Mucosa of descending colon (tissue), 3 donors: ENCODE results near the gene SYT7. TPM values are rescaled to one million over a fixed set of nuclear protein-coding genes. Genes with fewer than 3 reads are reported as not detected.

Source experiments
- ATAC-seq: fragments of 200-7000 bp; cut with Tn5 transposase; one replicate; pipeline ENCODE4 v1.9.1; 2020; ENCODE audit warnings: mild to moderate bottlenecking, moderate library complexity
- DNase-seq, 3 donors: peaks; one replicate each; pipeline ENCODE4 v3.0.0-alpha.2; 2020
- H3K36me3 ChIP-seq: fragments of 200-600 bp; one replicate; pipeline ENCODE4 v1.8.0; 2021; ENCODE audit warnings: low read depth, mild to moderate bottlenecking
- H3K4me1 ChIP-seq: fragments of 200-600 bp; one replicate; pipeline ENCODE4 v1.8.0; 2021; ENCODE audit warnings: low read depth, mild to moderate bottlenecking
- H3K4me3 ChIP-seq: fragments of 200-600 bp; one replicate; pipeline ENCODE4 v1.8.0; 2021; ENCODE audit warnings: mild to moderate bottlenecking
- H3K9me3 ChIP-seq: fragments of 200-600 bp; one replicate; pipeline ENCODE4 v1.8.0; 2021; ENCODE audit warnings: mild to moderate bottlenecking
- intact Hi-C, 2 donors: fragments of 100-400 bp; cut with DNase I in 1 of 2; cut with micrococcal nuclease in 1 of 2; formaldehyde crosslinking; loops; one replicate each; pipeline versions ENCODE4 v1.11.0 to v1.11.1; 2022; cut with DNase I, micrococcal nuclease
- total RNA-seq, 3 donors: library from RNA; stranded (reverse); fragmentation: NEBNext Ultra II Directional in 2 of 3; extraction: Animal tissue kit (Norgen Biotek cat#: 25700) in 2 of 3; gene quantifications; one replicate each; pipeline versions ENCODE4 v1.2.1 to v1.2.4, GENCODE V29; 2021 to 2023
- TF ChIP-seq, protein P1 (sequence below): fragments of 200-600 bp; IDR thresholded peaks from one replicate; pipeline ENCODE4 v1.8.0; 2022; ENCODE audit warnings: antibody characterized with exemption, mild to moderate bottlenecking
- donor health status: DM: no; HTN: no; CAD: no; lungs with moderate emphysema.
- donor health status: DM: no; HTN: no; CAD: no.
- donor health status: DM: no; HTN: yes; CAD: no.

Gene SYT7
- total RNA-seq, 3 donors from 2014 or later: 8.2 to 19.7 (median 19.0) TPM

DNA sequence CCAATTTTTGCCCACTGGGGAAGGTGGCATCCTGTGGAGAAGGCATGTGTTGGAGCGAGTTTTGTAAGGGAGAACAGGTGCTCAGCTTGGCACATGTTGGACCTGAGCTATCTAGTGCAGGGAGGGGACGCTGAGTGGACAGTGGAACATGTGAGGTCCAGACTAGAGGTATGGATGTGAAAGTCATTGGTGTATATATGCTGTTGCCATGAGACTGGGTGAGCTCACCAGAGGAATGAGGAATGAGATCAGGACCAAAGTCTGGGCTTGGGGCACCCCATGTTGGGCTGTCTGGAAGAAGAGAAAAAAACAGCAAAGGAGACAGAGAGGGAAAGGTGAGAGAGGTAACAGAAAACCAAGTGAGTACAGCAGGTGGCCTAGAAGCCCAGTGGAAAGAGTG is 12.3 kb upstream of the SYT7 start:
- intact Hi-C loops: no loop called here
- TF ChIP-seq, protein P1, sequence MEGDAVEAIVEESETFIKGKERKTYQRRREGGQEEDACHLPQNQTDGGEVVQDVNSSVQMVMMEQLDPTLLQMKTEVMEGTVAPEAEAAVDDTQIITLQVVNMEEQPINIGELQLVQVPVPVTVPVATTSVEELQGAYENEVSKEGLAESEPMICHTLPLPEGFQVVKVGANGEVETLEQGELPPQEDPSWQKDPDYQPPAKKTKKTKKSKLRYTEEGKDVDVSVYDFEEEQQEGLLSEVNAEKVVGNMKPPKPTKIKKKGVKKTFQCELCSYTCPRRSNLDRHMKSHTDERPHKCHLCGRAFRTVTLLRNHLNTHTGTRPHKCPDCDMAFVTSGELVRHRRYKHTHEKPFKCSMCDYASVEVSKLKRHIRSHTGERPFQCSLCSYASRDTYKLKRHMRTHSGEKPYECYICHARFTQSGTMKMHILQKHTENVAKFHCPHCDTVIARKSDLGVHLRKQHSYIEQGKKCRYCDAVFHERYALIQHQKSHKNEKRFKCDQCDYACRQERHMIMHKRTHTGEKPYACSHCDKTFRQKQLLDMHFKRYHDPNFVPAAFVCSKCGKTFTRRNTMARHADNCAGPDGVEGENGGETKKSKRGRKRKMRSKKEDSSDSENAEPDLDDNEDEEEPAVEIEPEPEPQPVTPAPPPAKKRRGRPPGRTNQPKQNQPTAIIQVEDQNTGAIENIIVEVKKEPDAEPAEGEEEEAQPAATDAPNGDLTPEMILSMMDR: no peak
- H3K9me3 ChIP-seq: no peaks in the 10 kb centered on the region
- DNase-seq (no peak), ATAC-seq (no peak)
- peaks cover 9% of the 10 kb centered on the region for H3K4me1 ChIP-seq
- H3K36me3 ChIP-seq: no peaks in the 10 kb centered on the region
- no peak overlapping the region for H3K4me3 ChIP-seq

DNA sequence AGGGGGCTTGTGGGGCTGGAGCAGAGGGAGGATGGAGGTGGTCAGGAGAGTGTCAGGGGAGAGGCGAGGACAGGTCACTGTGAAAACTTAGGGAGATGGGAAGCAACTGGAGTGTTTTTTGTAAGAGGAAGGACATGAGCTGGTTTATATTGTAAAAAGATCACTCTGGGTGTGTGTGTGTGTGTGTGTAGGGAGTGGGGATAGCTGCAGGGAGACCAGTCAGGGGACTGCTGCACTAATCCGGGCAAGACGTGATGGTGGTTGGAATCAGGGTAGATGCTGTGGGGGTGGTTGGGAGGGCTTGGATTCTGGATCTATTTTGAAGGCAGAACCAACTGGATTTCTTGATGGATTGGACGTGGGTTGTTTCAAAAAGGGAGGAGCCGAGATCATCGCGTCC is 11.3 kb upstream of the SYT7 start:
- Histone ChIP-seq H3K4me1 (peaks cover 19% of the 10 kb centered on the region), H3K9me3 (no peaks in the 10 kb centered on the region), H3K4me3 (no peak overlapping the region), H3K36me3 (no peaks in the 10 kb centered on the region)
- no peak for DNase-seq
- intact Hi-C loops: no loop called here
- ATAC-seq: no peak
- TF ChIP-seq, protein P1: no peak

DNA sequence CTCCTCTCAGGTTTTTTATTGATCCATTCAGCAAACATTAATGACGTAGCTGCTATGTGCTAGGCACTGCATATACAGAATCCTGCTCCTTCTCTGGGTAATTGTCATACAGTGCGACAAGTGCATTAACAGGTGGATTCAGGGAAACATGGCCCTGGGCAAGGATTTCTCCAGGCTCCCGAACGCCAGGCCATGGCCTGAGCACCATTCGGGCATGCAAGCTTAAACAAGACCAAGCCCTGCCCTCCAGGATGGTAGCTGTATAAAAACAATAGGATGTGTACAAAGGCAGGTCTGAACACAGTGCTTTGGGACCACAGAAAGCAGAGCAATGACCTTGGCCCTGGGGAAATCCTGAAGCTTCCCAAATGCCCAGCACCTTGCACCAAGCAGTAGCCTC is 9.1 kb upstream of the SYT7 start:
- intact Hi-C loops: no loop called here
- no peak for DNase-seq

GRCh38 chr11:61588728-61589191 is 7.9 kb upstream of the SYT7 start:
- intact Hi-C loops: no loop called here
- TF ChIP-seq, protein P1: no peak
- no peak for DNase-seq
- Histone ChIP-seq H3K36me3 (no peaks in the 10 kb centered on the region), H3K4me3 (no peak overlapping the region), H3K9me3 (no peaks in the 10 kb centered on the region), H3K4me1 (peaks cover 15% of the 10 kb centered on the region)
- ATAC-seq: peak; percentile 1

More for the DNA sequence above, 9.1 kb upstream of the SYT7 start:
- no peaks in the 10 kb centered on the region for H3K9me3 ChIP-seq
- ATAC-seq: peak; percentile 3
- no peak overlapping the region for H3K4me3 ChIP-seq
- TF ChIP-seq, protein P1: no peak
- peaks cover 18% of the 10 kb centered on the region for H3K4me1 ChIP-seq
- H3K36me3 ChIP-seq: no peaks in the 10 kb centered on the region

DNA sequence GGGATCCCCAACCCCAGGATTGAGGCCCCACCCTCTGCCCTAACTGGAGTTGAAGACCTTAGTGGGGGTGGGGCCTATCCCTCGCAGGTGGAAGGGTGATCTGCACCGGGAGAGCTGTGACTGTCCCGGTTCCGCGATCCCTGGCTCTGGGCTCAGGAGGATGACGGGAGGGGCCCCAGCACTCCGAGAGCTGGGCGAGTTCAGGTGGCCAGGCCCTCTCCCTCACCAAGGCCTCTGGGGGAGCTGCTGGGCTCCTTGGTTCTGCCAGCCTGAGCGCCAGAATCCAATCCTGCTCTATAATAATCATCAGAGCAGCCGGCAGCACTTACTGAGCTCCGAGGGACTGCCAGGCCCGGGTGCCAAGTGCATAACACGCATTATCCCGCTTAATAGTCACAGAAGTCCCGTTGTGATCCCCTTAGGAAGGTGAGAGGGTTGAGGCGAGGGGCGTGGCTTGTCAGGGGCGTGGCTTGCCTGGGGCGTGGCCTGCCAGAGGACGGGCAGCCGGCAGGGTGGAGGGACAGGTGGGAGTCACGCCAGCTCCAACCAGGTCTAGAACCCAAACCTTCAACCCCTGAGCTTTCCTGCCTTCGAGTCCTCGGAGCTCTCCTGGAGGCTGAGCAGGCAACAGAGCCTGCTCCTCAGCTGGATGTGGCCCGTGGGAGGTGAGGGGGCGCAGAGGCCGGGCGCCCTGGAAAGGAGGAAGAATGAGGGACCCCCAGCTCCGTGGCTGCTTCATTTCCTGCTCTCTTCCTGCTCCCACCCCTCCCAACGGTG is 7.3 kb upstream of the SYT7 start:
- Histone ChIP-seq H3K36me3 (no peaks in the 10 kb centered on the region), H3K4me1 (peaks cover 15% of the 10 kb centered on the region), H3K9me3 (no peaks in the 10 kb centered on the region), H3K4me3 (no peak overlapping the region)
- ATAC-seq: peak; percentile 83
- TF ChIP-seq, protein P1: no peak
- peak; percentile 81 to 88 (median 88) for DNase-seq
- intact Hi-C loops: no loop called here
